GM19467 (cell line): ENCODE results near the gene C1orf122.

Experiments
- ATAC-seq: cut with Tn5 transposase; IDR thresholded peaks from one replicate; pipeline ENCODE4 v1.9.1; 2021; ENCODE audit warnings: mild to moderate bottlenecking, moderate library complexity; ENCODE audit not compliant: unreplicated experiment

Gene C1orf122

GRCh38 chr1:37844536-37844935 is 36.9 kb downstream of the C1orf122 start:
- ATAC-seq, result no peak

- ATAC-seq, result no peak
Measured at GRCh38 chr1:37845049-37845646, 37.6 kb downstream of the C1orf122 start.

GRCh38 chr1:37845786-37846185 is 38.2 kb downstream of the C1orf122 start:
- no peak for ATAC-seq

GRCh38 chr1:37846647-37847339 is 39.2 kb downstream of the C1orf122 start:
- ATAC-seq, result no peak

GRCh38 chr1:37849480-37849879 is 41.9 kb downstream of the C1orf122 start:
- no peak for ATAC-seq

- no peak for ATAC-seq
Measured at GRCh38 chr1:37850352-37850955, 42.9 kb downstream of the C1orf122 start.

GRCh38 chr1:37851262-37851661 is 43.7 kb downstream of the C1orf122 start:
- ATAC-seq, result no peak

- no peak for ATAC-seq
Measured at GRCh38 chr1:37851782-37852210, 44.2 kb downstream of the C1orf122 start.

- ATAC-seq, result no peak
Measured at GRCh38 chr1:37853157-37853556, 45.6 kb downstream of the C1orf122 start.

- ATAC-seq, result no peak
Measured at GRCh38 chr1:37854406-37854805, 46.8 kb downstream of the C1orf122 start.
